Fibroblast of gingiva (primary cell): ENCODE measurements around the gene MS4A4A.

Source experiments
- DNase-seq: peaks from one replicate; pipeline ENCODE4 v3.0.0-alpha.2; 2011; ENCODE audit warnings: low read depth

Gene MS4A4A

GRCh38 chr11:60349990-60350389 is 69.5 kb downstream of the MS4A4A start:
- no peak for DNase-seq

- no peak for DNase-seq
Measured at GRCh38 chr11:60357771-60358170, 77.3 kb downstream of the MS4A4A start.
